SW 1271 (cell line): ENCODE measurements around the gene ECPAS.
"Not testable (repeated sequence)": the region's sequence is repeated elsewhere in the genome, so short reads cannot be mapped to it uniquely, and the experiment has no call there.

Experiments used
- DNase-seq, 2 experiments: peaks; one replicate each; lab custom pipeline; 2025; lab: John Stamatoyannopoulos, UW

The ECPAS gene

GRCh38 chr9:111477677-111478076 lies 6.5 kb downstream of the ECPAS start:
- DNase-seq = no peak

GRCh38 chr9:111475195-111475594 lies 9.0 kb downstream of the ECPAS start:
- no peak for DNase-seq

GRCh38 chr9:111474385-111474784 lies 9.8 kb downstream of the ECPAS start:
- DNase-seq = no peak

- no peak for DNase-seq
Observed at GRCh38 chr9:111467778-111468367, 16.3 kb downstream of the ECPAS start.

- DNase-seq = no peak
Observed at GRCh38 chr9:111463048-111463447, 21.1 kb downstream of the ECPAS start.

- DNase-seq = no peak
Observed at GRCh38 chr9:111458139-111459009, 25.8 kb downstream of the ECPAS start.

- no peak for DNase-seq
Observed at GRCh38 chr9:111456529-111456928, 27.7 kb downstream of the ECPAS start.

- DNase-seq = no peak
Observed at GRCh38 chr9:111455638-111456037, 28.5 kb downstream of the ECPAS start.

GRCh38 chr9:111454751-111455150 lies 29.4 kb downstream of the ECPAS start:
- no peak for DNase-seq

GRCh38 chr9:111451570-111451969 lies 32.6 kb downstream of the ECPAS start:
- DNase-seq = no peak

- no peak for DNase-seq
Observed at GRCh38 chr9:111450124-111450523, 34.1 kb downstream of the ECPAS start.

GRCh38 chr9:111449705-111450104 lies 34.5 kb downstream of the ECPAS start:
- DNase-seq = no peak

- DNase-seq = not testable (repeated sequence)
Observed at GRCh38 chr9:111445799-111446198, 38.4 kb downstream of the ECPAS start.

- DNase-seq = no peak
Observed at GRCh38 chr9:111443454-111443853, 40.7 kb downstream of the ECPAS start.

GRCh38 chr9:111442360-111443027 lies 41.7 kb downstream of the ECPAS start:
- DNase-seq = no peak

- no peak for DNase-seq
Observed at GRCh38 chr9:111440226-111440625, 44.0 kb downstream of the ECPAS start.

- DNase-seq = no peak
Observed at GRCh38 chr9:111438541-111439235, 45.5 kb downstream of the ECPAS start.

- DNase-seq = no peak
Observed at GRCh38 chr9:111436571-111436970, 47.6 kb downstream of the ECPAS start.

GRCh38 chr9:111433082-111433481 lies 51.1 kb downstream of the ECPAS start:
- DNase-seq = no peak

- no peak for DNase-seq
Observed at GRCh38 chr9:111431684-111432083, 52.5 kb downstream of the ECPAS start.

GRCh38 chr9:111429175-111429574 lies 55.0 kb downstream of the ECPAS start:
- no peak for DNase-seq

- DNase-seq = peak; percentile 7 to 60
Observed at GRCh38 chr9:111427186-111427585, 57.0 kb downstream of the ECPAS start.
